Lung (tissue), 12 donors: Measurements from ENCODE around the gene DPP6. TPM values are rescaled to one million over a fixed set of nuclear protein-coding genes. Genes with fewer than 3 reads are reported as not detected.

ENCODE experiments used
- ATAC-seq: fragments of 200-7000 bp; cut with Tn5 transposase; one replicate; pipeline ENCODE4 v1.9.1; 2020; ENCODE audit warnings: moderate number of reproducible peaks; ENCODE audit not compliant: insufficient read depth, low FRiP score
- DNase-seq, 3 donors: peaks; one replicate each; pipeline ENCODE4 v3.0.0-alpha.2; 2013 to 2017
- H3K27ac ChIP-seq, 2 donors: one replicate each; pipeline ENCODE4 v1.5.1; 2013; ENCODE audit warnings: mild to moderate bottlenecking in 2 of 2, moderate library complexity in 2 of 2, control low read depth in 1 of 2, inconsistent platforms in 1 of 2, low read depth in 1 of 2, low read length in 1 of 2
- H3K27me3 ChIP-seq, 3 donors: one replicate each; pipeline ENCODE4 v1.5.1; 2013; ENCODE audit warnings: low read length in 2 of 3; ENCODE audit not compliant: control insufficient read depth in 3 of 3, insufficient read depth in 3 of 3
- H3K36me3 ChIP-seq, 4 donors: one replicate each; pipeline ENCODE4 v1.5.1; 2013; ENCODE audit warnings: low read length in 4 of 4, mild to moderate bottlenecking in 1 of 4, moderate library complexity in 1 of 4; ENCODE audit not compliant: control insufficient read depth in 4 of 4, insufficient read depth in 4 of 4
- H3K4me1 ChIP-seq, 5 donors: one replicate each; pipeline ENCODE4 v1.5.1; 2013; ENCODE audit warnings: low read length in 5 of 5, mild to moderate bottlenecking in 2 of 5, moderate library complexity in 1 of 5; ENCODE audit not compliant: control insufficient read depth in 5 of 5, insufficient read depth in 5 of 5
- H3K4me3 ChIP-seq: one replicate; pipeline ENCODE4 v1.5.1; 2013; ENCODE audit warnings: mild to moderate bottlenecking, control low read depth, moderate library complexity
- H3K9ac ChIP-seq, 2 donors: one replicate each; pipeline ENCODE4 v1.5.1; 2013; ENCODE audit warnings: low read length in 2 of 2, control low read depth in 1 of 2; ENCODE audit not compliant: insufficient read depth in 1 of 2
- H3K9me3 ChIP-seq, 4 donors: one replicate each; pipeline ENCODE4 v1.5.1; 2013; ENCODE audit warnings: low read length in 3 of 4, mild to moderate bottlenecking in 1 of 4, moderate library complexity in 1 of 4; ENCODE audit not compliant: control insufficient read depth in 4 of 4, insufficient read depth in 3 of 4
- WGBS, 2 donors: extraction: QIAGEN DNeasy Blood & Tissue Kit; methylation state at CpG; one replicate each; pipeline ENCODE4 v1.1.7; 2013; 5-methylcytosine and 5-hydroxymethylcytosine counted together
- polyA plus RNA-seq, 2 donors: library from polyadenylated mRNA; stranded (reverse); fragments of 200-250 nt; gene quantifications; one replicate each; pipeline ENCODE4 v1.2.1, GENCODE V29; 2013
- total RNA-seq, 2 donors: library from RNA; depleted of rRNA in 1 of 2; stranded (reverse); fragments of >200 nt in 1 of 2; gene quantifications; one replicate each; pipeline ENCODE4 v1.2.1, GENCODE V29; 2014 to 2021
- TF ChIP-seq, protein P1 (sequence below): IDR thresholded peaks from 2 replicates; pipeline ENCODE4 v1.5.1; 2012; ENCODE audit warnings: mild to moderate bottlenecking; ENCODE audit errors: control extremely low read depth, extremely low read depth
- donor health status: control.
- donor health status: control.
- donor health status: Bipolar disorder and iron deficiency.
- donor health status: healthy.
- donor health status: DM: yes; HTN: yes; CAD: no.

DPP6 gene
- total and polyA plus RNA-seq, 4 donors = 0.08 to 1.3 (median 0.75) TPM

DNA sequence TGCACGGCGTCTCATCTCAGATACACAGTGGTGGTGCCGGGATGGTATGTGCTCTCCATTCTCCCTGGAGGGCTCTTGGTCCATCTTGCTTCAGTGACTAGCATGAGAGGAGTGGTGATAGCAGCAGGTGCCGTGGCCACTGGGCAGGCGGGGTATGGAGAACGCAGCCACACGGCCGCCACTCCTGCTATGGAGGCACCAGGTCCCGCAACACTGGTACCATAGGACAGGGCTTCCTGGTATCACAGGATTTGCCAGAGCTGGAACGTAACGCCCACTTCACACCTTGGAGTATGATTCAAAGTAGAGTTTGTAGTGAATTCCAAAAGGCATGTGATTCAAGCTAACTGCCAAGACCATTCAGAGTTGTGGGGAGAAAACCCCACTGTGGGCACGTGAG, 284.1 kb downstream of the DPP6 start:
- no peaks in the 10 kb centered on the region for H3K9me3 ChIP-seq
- no peaks in the 10 kb centered on the region for H3K36me3 ChIP-seq
- 91 to 95% methylated on average over 12 of the region's 12 CpGs for WGBS, 2 donors
- no peaks in the 10 kb centered on the region for H3K4me1 ChIP-seq
- TF ChIP-seq, protein P1, sequence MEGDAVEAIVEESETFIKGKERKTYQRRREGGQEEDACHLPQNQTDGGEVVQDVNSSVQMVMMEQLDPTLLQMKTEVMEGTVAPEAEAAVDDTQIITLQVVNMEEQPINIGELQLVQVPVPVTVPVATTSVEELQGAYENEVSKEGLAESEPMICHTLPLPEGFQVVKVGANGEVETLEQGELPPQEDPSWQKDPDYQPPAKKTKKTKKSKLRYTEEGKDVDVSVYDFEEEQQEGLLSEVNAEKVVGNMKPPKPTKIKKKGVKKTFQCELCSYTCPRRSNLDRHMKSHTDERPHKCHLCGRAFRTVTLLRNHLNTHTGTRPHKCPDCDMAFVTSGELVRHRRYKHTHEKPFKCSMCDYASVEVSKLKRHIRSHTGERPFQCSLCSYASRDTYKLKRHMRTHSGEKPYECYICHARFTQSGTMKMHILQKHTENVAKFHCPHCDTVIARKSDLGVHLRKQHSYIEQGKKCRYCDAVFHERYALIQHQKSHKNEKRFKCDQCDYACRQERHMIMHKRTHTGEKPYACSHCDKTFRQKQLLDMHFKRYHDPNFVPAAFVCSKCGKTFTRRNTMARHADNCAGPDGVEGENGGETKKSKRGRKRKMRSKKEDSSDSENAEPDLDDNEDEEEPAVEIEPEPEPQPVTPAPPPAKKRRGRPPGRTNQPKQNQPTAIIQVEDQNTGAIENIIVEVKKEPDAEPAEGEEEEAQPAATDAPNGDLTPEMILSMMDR = no peak
- H3K4me3 ChIP-seq = no peak overlapping the region
- H3K27ac ChIP-seq = no peak overlapping the region
- H3K27me3 ChIP-seq = no peaks in the 10 kb centered on the region
- no peak overlapping the region for H3K9ac ChIP-seq
- DNase-seq (no peak), ATAC-seq (no peak)

GRCh38 chr7:154338701-154339506, 286.7 kb downstream of the DPP6 start:
- H3K4me3 ChIP-seq = no peak overlapping the region
- no peaks in the 10 kb centered on the region for H3K4me1 ChIP-seq
- H3K36me3 ChIP-seq = no peaks in the 10 kb centered on the region
- 66 to 68% methylated on average over 23 of the region's 23 CpGs for WGBS, 2 donors
- no peak overlapping the region for H3K9ac ChIP-seq
- DNase-seq = no peak
- no peaks in the 10 kb centered on the region for H3K9me3 ChIP-seq
- H3K27me3 ChIP-seq = no peaks in the 10 kb centered on the region
- H3K27ac ChIP-seq = no peak overlapping the region
- TF ChIP-seq, protein P1 = no peak
- ATAC-seq = no peak

- WGBS, 2 donors = 69 to 83% methylated on average over 14 of the region's 14 CpGs
- no peak for ATAC-seq
- H3K4me3 ChIP-seq = no peak overlapping the region
- no peaks in the 10 kb centered on the region for H3K36me3 ChIP-seq
- H3K9me3 ChIP-seq = no peaks in the 10 kb centered on the region
- TF ChIP-seq, protein P1 = no peak
- DNase-seq = no peak
- H3K27ac ChIP-seq = no peak overlapping the region
- H3K4me1 ChIP-seq = no peaks in the 10 kb centered on the region
- H3K9ac ChIP-seq = no peak overlapping the region
- no peaks in the 10 kb centered on the region for H3K27me3 ChIP-seq
Measured at GRCh38 chr7:154342971-154343633, 290.9 kb downstream of the DPP6 start.
